C4-2B (cell line): ENCODE results near the gene CDH15.

ENCODE experiments used
- CTCF ChIP-seq: fragments of 450-650 bp; conservative IDR thresholded peaks from 2 replicates; pipeline ENCODE4 v1.5.1; 2017; ENCODE audit warnings: mild to moderate bottlenecking
- ZFX ChIP-seq: fragments of 450-650 bp; IDR thresholded peaks from 2 replicates; pipeline ENCODE4 v1.6.1; 2017

- TF ChIP-seq CTCF (no peak), ZFX (no peak)
Observed at GRCh38 chr16:89191033-89191900, 19.7 kb downstream of the CDH15 start.
